HG02571 (cell line): Measurements from ENCODE around the gene LCAT.

Experiments used
- ATAC-seq: cut with Tn5 transposase; IDR thresholded peaks from one replicate; pipeline ENCODE4 v1.9.1; 2021; ENCODE audit warnings: mild to moderate bottlenecking, moderate library complexity; ENCODE audit not compliant: unreplicated experiment

The LCAT gene

GRCh38 chr16:67914758-67915495 lies 29.0 kb downstream of the LCAT start:
- no peak for ATAC-seq

GRCh38 chr16:67910158-67910557 lies 33.8 kb downstream of the LCAT start:
- no peak for ATAC-seq

GRCh38 chr16:67909056-67909742 lies 34.7 kb downstream of the LCAT start:
- ATAC-seq = no peak

- no peak for ATAC-seq
Measured at GRCh38 chr16:67907397-67908180, 36.3 kb downstream of the LCAT start.

- no peak for ATAC-seq
Measured at GRCh38 chr16:67902831-67903230, 41.1 kb downstream of the LCAT start.

GRCh38 chr16:67901734-67902133 lies 42.2 kb downstream of the LCAT start:
- no peak for ATAC-seq

GRCh38 chr16:67897231-67897630 lies 46.7 kb downstream of the LCAT start:
- ATAC-seq = no peak

- peak; percentile 3 for ATAC-seq
Measured at GRCh38 chr16:67893743-67894399, 50.0 kb downstream of the LCAT start.

- peak; percentile 92 for ATAC-seq
Measured at GRCh38 chr16:67892899-67893742, 50.8 kb downstream of the LCAT start, which contains the start of gene PSKH1. PSKH1 (plus strand) TSS chr16:67893254; CDS start chr16:67908750, 15,496 bp downstream.

GRCh38 chr16:67892375-67892774 lies 51.5 kb downstream of the LCAT start:
- no peak for ATAC-seq
